ENCODE results near the gene FOXL1. TPM values are rescaled to one million over a fixed set of nuclear protein-coding genes. Genes with fewer than 3 reads are reported as not detected.

FOXL1 gene
- total RNA-seq, 1 donor from 2014 or later, result 0.38 TPM

DNA sequence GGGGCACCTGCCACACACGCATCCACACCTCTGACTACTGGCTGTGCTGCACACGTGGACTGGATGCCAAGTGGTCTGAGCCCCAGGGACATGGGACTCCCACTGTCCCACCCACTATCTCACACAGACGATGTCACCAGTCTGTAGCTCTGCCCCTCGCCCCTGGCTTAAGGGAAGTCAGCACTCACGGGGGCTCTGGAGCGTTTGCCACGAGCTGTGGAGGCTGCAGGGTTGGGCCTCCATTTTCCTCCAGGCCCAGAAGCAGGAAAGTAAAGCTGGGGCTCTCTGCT, 45.9 kb upstream of the FOXL1 start:
- Histone ChIP-seq H3K4me3 (no peak overlapping the region), H3K27ac (replicated peaks) (no peak overlapping the region), H3K4me1 (peaks cover 10% of the 10 kb centered on the region), H3K9me3 (replicated peaks) (no peaks in the 10 kb centered on the region), H3K36me3 (peaks cover 29% of the 10 kb centered on the region), H3K27me3 (ENCODE audit: low read depth) (no peaks in the 10 kb centered on the region)
- intact Hi-C loops (cut with micrococcal nuclease), result no loop called here
- TF ChIP-seq, protein P1, sequence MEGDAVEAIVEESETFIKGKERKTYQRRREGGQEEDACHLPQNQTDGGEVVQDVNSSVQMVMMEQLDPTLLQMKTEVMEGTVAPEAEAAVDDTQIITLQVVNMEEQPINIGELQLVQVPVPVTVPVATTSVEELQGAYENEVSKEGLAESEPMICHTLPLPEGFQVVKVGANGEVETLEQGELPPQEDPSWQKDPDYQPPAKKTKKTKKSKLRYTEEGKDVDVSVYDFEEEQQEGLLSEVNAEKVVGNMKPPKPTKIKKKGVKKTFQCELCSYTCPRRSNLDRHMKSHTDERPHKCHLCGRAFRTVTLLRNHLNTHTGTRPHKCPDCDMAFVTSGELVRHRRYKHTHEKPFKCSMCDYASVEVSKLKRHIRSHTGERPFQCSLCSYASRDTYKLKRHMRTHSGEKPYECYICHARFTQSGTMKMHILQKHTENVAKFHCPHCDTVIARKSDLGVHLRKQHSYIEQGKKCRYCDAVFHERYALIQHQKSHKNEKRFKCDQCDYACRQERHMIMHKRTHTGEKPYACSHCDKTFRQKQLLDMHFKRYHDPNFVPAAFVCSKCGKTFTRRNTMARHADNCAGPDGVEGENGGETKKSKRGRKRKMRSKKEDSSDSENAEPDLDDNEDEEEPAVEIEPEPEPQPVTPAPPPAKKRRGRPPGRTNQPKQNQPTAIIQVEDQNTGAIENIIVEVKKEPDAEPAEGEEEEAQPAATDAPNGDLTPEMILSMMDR (IDR thresholded peaks at IDR 0.05; ENCODE audit: borderline replicate concordance), result no peak
- DNase-seq, result no peak

DNA sequence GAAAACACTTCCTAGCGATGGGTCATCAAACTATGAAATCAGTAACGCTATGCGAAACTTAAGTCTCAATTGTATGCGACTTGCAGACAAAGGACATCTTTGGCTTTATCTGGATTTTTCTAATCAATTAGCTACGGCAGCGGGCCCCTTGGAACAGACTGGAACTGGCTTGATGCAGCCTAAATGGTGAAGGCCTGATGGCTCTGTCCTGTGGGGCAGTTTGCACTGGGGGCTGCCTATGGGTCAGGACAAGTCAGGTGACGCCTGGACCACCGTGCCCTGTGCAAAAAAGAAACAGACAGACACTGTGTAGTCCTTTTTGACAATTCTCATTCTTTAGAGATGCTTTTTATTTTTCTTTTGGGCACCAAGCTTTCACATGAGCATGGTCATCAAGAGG, 45.3 kb upstream of the FOXL1 start:
- H3K36me3 ChIP-seq, result peaks cover 35% of the 10 kb centered on the region
- no peak overlapping the region for H3K4me3 ChIP-seq
- peaks cover 7% of the 10 kb centered on the region for H3K4me1 ChIP-seq
- intact Hi-C loops (cut with micrococcal nuclease), result no loop called here
- no peaks in the 10 kb centered on the region for H3K9me3 ChIP-seq (replicated peaks)
- H3K27ac ChIP-seq (replicated peaks), result no peak overlapping the region
- no peaks in the 10 kb centered on the region for H3K27me3 ChIP-seq (ENCODE audit: low read depth)
- TF ChIP-seq, protein P1 (IDR thresholded peaks at IDR 0.05; ENCODE audit: borderline replicate concordance), result no peak
- DNase-seq, result no peak

DNA sequence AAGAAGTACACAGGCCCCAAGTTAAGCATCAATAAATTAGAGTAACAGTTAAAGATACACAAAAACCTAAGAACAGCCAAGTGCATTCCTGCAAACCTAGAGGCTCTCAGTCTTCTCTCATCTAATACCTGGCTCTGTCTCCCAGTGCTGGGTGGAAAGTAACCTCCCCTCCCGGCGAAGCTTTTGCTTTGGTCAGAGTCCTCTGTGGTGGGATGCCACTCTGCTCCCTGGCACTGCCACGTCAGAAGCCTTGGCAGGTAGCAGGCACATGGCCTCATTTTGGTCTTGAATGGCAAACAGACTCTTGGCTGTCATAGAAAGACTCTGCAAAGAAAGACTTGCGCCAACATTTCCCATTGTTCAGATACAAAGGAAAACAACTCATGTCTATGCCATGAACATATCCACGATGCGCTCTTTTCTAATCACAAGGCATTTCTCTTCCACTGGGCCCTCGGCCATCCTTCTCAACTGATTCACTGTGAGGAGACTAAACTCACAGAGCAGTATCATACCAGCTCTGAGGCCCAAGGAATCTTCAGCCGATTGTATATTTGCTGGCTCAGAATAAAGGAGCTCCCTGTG, 44.5 kb upstream of the FOXL1 start:
- DNase-seq, result no peak
- Histone ChIP-seq H3K4me3 (no peak overlapping the region), H3K36me3 (peaks cover 43% of the 10 kb centered on the region), H3K9me3 (replicated peaks) (no peaks in the 10 kb centered on the region), H3K27ac (replicated peaks) (no peak overlapping the region), H3K4me1 (peaks cover 7% of the 10 kb centered on the region), H3K27me3 (ENCODE audit: low read depth) (no peaks in the 10 kb centered on the region)
- TF ChIP-seq, protein P1 (IDR thresholded peaks at IDR 0.05; ENCODE audit: borderline replicate concordance), result no peak
- intact Hi-C loops (cut with micrococcal nuclease), result no loop called here

DNA sequence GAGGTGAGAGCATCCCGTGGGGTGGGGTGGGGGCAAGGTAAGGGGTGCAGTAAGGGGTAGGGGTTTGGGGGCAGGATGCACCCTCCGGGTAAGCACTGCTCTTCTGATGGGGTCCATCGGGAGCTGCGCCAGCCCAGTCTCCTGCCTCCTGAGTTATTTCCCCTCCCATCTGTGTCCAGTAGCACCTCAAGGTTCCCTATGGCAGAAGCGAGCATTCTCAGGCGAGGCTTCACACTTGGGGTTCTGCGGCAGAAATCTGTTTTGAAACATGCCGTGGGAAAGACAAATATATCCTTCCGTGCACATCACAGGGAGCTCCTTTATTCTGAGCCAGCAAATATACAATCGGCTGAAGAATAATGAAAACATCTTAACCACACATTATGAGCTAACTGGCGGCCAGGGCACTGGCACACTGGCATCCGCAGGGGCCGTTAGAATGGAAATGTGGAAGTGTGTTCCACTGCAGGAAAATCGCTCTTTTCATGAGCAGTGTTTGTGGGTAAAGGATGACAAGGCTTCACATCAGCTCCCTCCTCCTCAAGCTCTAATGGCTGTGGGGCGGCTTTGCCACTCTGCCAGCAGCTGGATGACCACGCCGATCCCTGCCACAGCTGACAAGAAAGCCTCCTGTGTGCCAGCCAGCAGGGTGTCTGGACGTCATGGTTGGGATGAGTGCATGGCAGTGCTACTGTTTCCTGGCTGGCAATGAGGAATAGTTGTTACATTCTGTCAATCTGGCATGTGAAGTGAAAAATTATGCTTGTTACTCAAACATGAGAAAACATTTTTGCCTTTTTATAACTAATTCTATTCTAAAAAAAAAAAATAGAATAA, 43.4 kb upstream of the FOXL1 start:
- H3K9me3 ChIP-seq (replicated peaks), result no peaks in the 10 kb centered on the region
- peaks cover 54% of the 10 kb centered on the region for H3K36me3 ChIP-seq
- DNase-seq, result no peak

DNA sequence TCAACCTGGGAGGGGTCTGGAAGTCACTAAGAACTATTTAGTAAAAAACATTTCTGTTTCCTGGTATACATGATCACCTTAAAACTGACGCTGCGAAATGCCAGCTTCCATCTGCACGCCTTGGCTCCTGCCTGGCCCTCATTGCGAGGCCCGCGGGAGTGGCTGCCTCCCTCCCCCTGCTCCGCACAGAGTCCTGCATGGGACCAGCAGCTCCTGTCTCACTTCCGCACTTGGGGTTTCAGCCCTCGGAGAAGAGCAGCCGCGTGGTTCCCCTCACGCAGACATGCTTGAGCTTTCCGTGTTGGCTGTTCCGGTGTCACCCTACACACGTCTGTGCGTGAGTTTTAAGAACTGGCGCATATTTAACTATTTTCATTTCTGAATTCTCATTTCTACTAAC, 41.7 kb upstream of the FOXL1 start:
- DNase-seq, result no peak
- TF ChIP-seq, protein P1 (IDR thresholded peaks at IDR 0.05; ENCODE audit: borderline replicate concordance), result no peak
- H3K4me1 ChIP-seq, result no peaks in the 10 kb centered on the region
- H3K27me3 ChIP-seq (ENCODE audit: low read depth), result no peaks in the 10 kb centered on the region
- H3K4me3 ChIP-seq, result no peak overlapping the region
- no peaks in the 10 kb centered on the region for H3K9me3 ChIP-seq (replicated peaks)
- intact Hi-C loops (cut with micrococcal nuclease), result no loop called here
- peaks cover 67% of the 10 kb centered on the region for H3K36me3 ChIP-seq
- no peak overlapping the region for H3K27ac ChIP-seq (replicated peaks)

More for the DNA sequence above, 43.4 kb upstream of the FOXL1 start:
- TF ChIP-seq, protein P1 (IDR thresholded peaks at IDR 0.05; ENCODE audit: borderline replicate concordance), result no peak
- no peaks in the 10 kb centered on the region for H3K27me3 ChIP-seq (ENCODE audit: low read depth)
- intact Hi-C loops (cut with micrococcal nuclease), result no loop called here
- no peak overlapping the region for H3K4me3 ChIP-seq
- H3K4me1 ChIP-seq, result peaks cover 7% of the 10 kb centered on the region
- H3K27ac ChIP-seq (replicated peaks), result no peak overlapping the region
